HG03565 (cell line): ENCODE measurements around the gene RNF150.

ENCODE experiments used
- ATAC-seq: cut with Tn5 transposase; IDR thresholded peaks from one replicate; pipeline ENCODE4 v1.9.1; 2021; ENCODE audit warnings: mild to moderate bottlenecking, moderate library complexity; ENCODE audit not compliant: unreplicated experiment

RNF150 gene

DNA sequence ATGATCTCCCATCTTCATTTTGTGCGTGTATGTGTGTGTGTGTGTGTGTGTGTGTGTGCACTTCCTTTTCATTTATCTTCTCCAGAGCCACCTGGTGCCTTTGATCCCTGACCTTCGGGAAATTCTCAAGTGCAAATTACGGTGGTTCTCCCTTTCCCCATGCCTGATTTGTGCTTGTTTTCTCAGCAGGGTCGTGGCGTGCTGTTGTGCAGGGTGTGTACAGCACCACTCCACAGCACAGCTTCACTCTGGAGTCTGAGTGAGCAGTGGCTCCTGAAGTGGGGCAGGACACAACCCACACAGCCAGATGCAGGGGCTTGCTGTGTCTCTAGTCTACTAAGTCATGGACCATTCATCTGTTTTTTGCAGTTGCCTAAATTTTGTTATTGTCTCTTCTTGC is 262.8 kb downstream of the RNF150 start:
- ATAC-seq, result no peak

DNA sequence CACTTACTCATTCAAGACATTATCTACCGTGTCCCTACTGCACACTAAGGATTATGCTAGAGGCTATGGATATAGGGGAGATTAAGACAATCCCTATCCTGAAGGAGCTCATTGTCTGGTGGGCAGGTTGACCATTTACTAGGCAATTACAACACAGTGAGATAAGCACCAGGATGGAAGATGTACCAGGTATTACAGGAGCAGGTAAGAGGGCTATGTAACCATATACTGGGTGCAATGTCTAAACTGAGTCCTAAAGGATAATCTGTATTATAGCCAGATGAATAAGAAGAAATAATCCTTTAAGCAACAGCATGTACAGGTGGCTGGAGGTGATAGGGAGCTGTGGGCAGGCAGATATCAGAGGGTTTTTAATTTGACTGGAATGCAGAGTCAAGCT is 263.8 kb downstream of the RNF150 start:
- no peak for ATAC-seq

DNA sequence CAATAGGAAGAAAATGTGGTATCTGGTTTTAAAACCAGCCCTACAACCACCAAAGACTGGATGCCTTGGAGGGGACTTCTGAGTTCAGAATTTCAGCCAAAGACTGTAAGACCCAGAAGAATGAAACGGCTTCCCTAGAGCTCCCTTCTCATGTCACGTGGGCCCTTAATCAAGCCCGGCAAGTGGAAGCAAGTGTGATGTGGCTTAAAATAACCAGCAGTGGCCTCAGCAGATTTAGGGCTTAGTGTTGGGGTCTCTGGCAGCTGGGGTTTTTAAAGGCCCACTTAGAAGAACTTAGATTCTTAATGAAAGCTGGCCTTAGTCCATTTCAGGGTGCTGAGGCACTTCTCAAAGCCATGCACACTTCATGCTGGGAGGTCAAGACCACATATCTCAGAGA is 265.9 kb downstream of the RNF150 start:
- no peak for ATAC-seq

DNA sequence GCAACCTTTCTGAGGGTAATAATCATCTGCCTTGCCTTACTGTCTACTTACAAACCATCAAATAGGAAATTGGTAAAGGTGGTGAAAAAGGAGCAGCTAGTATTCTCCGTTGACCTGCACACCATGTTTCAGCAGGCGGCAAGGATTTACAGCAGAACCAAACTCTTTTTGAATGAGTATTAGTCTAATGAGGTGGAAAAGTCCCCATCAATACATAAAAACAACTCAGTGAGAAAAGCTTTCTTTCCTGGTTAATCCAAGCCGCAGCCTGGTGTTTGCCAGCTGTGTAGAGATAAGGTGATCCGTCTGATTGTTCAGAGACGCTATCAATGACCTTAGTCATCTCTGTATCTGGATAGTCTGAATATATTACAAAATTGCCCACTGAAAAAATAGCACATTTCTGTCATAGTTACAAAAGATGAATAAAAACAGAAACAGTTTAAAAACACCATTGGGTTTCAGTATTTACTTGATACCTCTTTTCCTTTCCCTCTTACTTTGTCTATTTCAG is 266.7 kb downstream of the RNF150 start:
- ATAC-seq, result no peak

DNA sequence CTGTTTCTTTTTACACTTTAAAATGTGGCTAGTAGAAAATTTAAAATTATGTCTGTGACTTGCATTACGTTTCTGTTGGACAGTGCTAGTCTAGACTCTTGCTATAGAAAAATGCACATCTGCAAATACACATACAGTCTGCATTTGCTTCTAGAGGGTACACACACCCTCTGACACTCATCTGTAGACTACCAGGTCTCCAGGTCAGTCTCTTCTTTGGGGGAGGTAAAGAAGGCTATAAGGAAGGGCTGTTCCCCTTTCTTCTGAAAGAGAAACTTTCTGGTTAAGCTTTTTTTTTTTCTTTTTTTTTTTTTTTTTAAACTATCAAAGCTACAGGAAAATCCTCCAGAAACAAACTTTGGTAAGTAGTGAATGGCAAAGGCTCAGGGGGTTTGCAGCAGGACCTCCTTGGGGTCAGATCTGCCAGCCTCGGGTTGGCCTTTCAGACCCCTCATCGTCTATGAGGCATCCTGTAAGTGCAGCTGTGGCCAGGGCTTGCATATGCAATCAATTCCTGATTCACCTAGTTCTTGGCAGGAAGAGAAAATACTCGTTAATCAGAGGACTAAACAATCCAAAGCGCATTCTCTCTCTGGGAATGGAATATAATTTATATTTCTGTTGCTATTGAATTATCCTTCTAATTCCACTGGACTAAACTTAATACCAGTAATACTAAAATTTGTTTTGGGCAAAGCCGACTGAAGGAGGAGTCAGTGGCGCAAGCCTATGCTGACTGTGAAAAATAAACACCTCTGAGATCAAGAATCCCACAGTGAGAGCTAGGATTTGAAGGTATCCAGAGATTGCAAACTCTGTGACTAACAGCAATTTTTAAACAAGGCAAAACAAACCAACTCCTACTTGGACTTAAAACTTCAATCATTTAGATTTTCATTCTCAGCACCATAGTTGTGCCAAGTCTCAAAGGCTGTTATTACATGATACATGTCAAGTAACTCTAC is 267.7 kb downstream of the RNF150 start:
- no peak for ATAC-seq

DNA sequence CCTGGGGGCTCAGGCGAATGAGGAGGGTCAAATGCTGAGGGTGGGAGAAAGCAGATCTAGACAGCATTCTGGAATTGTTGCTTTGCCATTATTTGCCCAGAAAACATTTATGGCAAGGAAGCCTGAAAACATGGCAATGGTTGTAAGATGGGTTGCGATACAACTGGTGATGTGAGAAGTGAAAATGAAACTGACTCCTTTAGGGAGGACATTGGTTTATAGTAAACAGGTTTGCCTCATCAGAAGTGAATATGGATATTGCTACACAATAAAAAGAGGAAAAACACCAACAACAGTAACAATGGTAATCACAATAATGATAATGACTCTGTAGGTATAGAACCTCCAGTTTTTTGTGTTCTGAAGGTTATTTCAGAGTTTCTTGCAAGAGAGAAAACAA is 270.1 kb downstream of the RNF150 start:
- no peak for ATAC-seq

DNA sequence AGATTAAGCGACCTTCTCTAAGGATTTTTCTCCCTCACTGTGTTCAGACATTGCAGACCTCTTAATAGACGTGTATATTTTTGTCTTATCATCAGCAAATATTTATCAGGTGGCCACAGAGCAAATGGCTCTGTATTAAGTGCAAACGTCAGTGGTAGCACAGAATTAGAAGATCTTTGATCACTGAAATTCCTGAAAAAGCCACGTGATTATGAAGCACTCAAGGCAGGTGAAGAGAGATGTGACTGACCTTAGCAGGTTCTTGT is 271.2 kb downstream of the RNF150 start:
- no peak for ATAC-seq

DNA sequence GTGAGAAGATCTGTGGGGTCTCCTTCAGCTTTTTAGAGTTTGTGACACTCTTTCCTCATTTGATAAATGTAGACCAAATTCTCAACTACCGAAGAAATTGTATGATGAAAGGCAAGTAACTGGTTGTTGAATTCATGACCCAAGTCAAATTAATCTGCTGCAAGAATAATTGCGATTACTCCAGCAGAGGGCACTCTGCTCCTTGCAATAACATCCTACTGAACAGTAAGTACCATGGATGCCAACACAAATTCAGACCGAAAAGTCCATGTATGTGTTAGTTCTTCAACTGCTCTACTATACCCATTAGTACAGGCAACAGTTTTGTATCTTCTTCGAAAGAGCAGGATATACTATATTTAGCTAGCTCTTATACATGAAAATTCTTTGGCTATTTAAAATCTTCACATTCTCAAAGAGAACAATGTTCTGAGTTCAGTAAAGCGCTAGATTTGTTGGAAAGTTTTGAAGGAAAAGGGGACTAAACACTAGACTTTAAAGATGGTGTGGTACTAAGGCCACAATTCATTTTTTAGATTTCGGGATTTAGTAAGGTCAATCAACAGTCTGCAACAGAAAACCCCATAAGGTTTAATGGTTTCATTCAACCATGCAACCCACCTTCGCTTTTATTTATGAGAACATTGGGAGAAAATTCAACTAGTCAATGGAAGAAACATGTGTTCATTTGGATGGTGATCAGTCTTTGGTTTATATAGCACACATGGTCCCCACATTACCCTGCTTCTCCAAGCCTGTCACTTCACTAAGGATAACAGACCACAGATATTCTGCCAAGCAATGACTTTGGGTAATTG is 271.7 kb downstream of the RNF150 start:
- ATAC-seq, result peak; percentile 72

DNA sequence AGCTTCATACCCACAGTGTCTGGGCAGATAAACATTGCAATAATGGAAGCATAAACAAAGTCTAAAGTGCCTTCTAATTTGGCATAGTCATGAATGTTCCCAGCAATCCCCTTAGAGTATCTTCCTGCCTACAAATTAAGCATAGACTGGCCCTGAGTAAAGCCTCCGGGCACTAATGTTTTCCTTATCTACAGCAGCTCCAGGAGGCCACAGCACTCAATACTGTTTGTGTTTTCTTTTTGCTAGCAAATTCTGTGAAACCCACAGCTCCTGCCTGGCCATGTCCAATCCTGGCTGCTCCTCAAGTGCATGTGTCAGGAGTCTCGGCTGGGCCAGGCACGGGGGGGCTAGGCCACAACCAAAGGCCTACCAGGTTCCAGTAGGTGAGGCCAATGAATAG is 274.4 kb downstream of the RNF150 start:
- ATAC-seq, result no peak

DNA sequence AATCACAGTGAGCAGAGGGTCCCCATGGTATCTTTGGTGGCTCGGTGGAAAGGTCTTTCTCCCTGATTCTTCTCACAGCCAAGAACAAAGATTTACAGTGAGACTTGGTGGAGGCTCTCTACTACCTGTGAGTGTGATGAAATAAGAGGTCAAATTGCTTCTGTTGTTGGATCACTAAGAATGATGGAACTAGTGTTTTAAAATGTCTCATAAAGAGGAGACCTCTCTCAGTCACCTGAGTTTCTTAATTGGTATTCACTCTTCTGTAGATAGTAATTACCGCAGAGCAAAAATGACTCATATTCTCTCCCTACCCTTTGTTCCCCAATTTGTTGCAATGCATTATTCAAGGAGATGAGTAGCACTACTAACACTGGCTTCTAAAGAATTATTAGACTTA is 276.2 kb downstream of the RNF150 start:
- ATAC-seq, result no peak

DNA sequence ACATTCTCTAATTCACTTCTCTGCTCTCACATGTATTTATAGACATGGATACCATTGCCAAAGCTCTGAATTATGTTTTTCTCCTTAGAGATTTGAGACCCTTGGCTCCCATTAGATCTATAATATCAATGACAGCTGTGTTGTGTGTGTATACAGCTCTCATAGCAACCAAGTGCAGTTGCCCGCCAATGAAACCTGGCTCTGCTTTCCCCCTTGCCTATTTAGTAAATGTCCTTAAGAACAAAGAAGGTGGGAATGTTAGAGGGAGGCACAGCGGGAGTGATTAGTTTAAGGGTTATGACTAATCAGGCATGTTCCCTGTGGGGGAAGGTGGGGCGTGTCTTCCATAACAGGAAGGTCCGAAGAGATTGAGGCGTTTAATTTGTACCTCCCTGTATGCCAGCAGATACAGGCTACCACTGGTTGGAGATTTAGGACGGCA is 276.6 kb downstream of the RNF150 start:
- ATAC-seq, result no peak

DNA sequence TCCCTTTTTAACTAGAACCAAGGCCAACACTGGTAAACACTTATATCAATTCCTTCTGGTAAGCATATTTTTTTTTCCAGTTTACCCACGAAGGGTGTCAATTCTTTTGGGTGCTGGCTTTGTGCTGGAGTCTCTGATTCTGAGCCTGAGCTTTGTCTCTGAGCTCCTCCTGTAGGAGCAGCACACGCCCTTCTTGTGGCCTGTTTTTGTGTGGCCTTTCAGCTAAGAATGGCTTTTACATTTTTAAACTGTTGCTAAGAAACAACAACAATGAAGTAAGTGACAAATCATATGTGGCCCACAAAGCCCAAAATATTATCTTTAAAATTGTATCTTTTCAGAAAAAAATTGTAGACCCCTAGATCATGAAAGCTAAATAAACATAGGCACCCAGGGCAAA is 279.1 kb downstream of the RNF150 start:
- no peak for ATAC-seq

DNA sequence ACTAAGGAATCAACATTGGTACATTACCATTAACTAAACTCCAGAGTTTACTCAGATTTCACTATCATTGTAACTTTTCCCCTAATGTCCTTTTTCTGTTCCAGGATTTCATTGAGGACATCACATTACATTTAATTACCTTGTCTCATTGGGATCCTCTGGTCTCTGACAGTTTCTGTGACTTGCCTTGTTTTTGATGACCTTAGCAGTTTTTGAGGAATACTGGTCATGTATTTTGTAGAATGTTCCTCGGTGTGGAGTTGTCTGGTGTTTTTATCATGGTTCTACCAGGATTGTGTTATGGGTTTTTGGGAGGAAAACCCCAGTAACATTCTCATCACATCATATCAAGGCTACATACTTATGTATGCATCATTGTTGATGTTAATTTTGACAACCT is 281.5 kb downstream of the RNF150 start:
- no peak for ATAC-seq

DNA sequence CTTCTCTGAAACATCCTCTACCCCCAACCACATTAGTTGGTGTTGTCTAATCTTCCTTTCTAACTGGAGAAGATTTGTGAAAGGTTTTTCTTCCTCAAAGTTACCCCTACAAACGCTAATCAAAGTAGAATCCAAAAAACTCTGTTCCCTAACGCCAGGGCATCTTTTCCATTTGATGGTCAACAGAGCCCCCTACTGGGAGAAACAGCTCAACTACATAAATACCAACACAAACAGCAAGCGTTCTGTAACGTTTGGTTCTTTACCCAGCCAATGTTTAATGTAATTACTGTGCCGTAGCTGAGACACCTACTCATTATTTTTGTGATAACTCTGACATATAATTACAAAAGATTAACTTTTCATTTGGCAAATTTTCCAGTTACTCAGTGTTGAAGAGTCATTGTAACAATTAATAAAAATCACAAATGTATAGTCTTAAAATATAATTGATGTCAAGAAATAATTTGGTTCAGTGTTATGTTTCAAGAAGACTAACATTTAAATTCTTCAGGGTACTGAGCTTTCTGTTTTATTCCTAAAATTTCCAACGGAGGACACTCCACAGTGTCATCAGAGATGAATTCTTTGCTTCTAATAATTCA is 282.1 kb downstream of the RNF150 start:
- ATAC-seq, result peak; percentile 67

DNA sequence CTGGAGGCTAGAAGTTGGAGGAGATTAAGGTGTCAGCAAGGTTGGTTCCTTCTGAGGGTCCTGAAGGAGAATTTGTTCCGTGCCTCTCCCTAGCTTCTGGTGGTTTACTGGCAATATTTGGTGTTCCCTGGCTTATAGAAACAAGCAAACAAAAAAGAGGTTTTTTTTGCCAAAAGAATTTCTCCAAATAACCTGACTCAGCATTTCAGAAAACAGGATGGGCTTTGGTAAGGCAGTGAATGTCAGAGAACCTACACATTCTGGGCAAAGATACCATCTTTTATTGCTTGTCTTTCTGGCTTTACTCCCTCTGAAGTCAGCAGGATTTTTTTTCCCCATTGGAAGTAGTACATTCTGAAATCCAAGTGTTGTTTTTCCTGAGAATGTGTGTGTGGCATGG is 283.7 kb downstream of the RNF150 start:
- ATAC-seq, result no peak

DNA sequence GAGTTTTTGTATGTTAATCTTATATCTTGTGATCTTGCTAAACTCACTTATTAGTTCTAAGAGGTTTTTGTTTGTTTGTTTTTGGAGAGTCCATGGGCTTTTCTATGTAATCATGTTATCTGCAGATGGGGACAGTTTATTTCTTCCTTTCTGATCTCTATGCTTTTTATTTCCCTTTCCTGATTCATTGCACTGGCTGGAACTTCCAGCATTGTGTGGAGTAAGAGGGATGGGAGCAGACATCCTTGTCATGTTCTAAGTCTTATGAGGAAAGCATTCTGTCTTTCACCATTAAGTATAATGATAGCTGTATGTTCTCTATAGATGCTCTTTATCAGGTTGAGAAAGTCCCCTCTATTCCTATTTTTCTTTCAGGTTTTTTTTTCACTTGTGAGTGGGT is 286.5 kb downstream of the RNF150 start:
- ATAC-seq, result no peak

DNA sequence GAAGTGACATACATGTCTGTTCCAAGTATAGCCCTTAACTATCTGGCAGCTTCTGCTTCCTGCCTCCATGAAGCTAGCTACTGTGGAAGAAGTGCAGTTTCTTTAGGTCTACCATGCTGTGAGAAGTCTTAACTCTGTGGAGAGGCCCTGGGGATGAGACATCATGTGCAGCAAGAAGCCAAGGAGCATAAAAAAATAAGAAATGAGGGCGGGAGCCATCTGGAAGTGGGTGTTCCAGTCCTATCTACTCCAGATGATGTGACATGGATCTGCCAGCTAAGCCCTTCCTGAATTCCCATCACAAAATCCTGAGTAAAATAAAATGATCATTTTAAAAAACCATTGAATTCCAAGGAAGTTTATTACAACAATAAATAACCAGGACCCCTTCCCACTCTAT is 289.2 kb downstream of the RNF150 start:
- no peak for ATAC-seq

DNA sequence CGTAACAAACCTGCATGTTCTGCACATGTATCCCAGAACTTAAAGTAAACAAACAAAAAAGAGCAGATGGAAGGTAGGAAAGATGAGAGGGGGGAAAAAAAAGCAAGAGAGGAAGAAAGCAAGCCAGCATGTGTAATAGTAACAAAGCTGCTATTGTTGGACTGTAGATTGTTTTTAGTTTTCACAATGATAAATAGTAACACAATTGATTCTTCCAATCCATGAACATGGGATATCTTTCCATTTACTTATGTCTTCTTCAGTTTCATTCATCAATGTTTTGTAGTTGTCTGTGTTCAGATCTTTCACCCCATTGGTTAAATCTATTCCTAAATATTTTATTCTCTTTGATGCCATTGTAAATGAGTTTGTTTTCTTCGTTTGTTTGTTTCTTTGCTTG is 292.1 kb downstream of the RNF150 start:
- no peak for ATAC-seq

DNA sequence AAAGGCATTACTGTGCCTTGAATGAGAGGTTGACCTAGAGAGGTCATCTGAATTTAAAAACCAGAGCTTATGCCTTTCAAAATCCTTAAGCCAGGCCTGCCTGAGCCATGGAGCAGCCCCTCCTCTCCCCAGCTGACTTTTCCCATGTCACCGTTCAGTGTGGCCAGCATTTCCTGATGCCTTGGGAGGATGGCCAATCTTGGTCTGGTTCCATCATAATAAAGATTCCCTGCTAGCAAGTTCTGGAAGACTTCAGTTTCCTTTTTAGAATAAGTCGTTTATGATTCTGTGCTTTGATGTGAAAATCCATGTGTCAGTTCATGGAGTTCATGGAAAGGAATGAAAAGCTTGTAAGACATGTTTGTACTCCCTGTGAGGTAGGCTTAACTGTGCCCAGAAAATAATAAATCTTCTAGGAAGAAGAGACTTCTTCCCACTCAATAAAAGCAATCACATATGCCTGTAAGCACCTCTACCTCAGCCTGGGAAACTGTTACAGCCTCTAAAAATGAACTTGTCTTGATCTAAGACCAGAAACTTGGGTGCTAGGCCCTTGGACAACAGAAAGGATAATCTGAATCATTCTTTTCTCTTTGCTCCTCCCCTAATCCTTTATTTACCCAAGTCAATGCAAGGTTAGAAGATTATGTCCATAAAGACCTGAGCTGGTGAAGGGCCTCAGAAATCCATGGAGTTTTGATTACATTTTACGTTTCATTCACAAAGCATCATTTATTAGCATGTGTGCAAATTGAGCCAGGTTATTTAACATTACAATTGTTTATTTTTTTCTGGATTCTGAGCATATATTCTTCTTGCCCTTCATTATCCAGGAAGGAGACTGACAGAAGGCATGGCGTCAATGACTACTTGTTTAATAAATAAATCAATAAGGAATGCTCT is 293.1 kb downstream of the RNF150 start:
- no peak for ATAC-seq

DNA sequence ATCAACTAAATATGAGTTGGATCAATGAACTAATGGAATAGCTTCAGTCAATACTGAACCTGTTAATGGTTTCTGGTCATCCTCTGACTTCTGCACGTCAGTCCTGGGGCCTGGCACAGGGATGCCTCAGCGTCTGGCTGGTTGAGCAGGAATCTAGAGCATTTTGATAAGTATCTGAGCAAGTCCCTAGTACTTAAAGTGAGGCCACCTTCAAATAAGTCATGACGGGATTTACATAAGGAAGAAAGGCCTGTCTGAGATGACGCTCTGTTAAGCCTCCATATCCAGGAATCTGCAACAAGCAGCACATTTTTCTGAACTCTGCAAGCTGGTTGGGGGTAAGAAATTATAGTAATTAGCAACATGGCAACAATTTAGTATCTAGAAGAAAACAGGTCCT is 293.9 kb downstream of the RNF150 start:
- ATAC-seq, result no peak

DNA sequence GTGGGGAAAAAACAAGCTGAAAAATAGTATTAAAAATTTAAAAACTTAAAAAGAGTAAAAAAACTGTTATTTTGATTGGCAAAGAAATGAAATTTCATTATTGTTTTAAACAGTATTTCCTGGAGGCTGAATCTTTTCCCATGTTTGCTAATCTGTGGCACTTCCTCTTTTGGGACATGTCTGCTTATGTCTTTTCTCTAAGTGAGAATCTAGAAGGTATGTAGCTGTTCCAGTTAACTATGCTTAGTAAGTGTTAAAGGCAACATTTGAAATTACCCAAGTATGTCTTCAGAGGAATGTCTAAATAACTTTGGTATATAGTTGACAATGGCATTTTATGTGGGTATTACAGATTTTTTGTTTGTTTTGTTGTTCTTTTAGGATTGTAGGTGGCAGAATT is 295.5 kb downstream of the RNF150 start:
- ATAC-seq, result no peak
